Panc1 (cell line): ENCODE data around the gene MVD. TPM values are rescaled to one million over a fixed set of nuclear protein-coding genes. Genes with fewer than 3 reads are reported as not detected.
A peak's percentile ranks its signal among the peaks of the same experiment; 100 is the strongest.

Experiments
- ATAC-seq: fragments of 200-7000 bp; cut with Tn5 transposase; 2 replicates; pipeline ENCODE4 v1.9.1; 2020; ENCODE audit warnings: mild to moderate bottlenecking, moderate library complexity
- BruUV-seq: library from RNA; stranded (reverse); fragments of 400-500 nt; replicated peaks from 2 replicates; lab custom pipeline; 2021; lab: Mats Ljungman, UMichigan
- CTCF ChIA-PET: fragments of 300-600 bp; sonication (Branson Sonifier 250); formaldehyde crosslinking; loops from one replicate; lab custom pipeline; 2022; ENCODE audit warnings: antibody characterized with exemption; lab: Charles Lee
- POLR2A ChIA-PET: fragments of 300-600 bp; sonication (Branson Sonifier 250); formaldehyde crosslinking; loops from one replicate; lab custom pipeline; 2022; ENCODE audit warnings: antibody characterized with exemption; lab: Charles Lee
- DNase-seq: peaks from one replicate; pipeline ENCODE4 v3.0.0-alpha.2; 2010; ENCODE audit warnings: low read depth, low spot score
- H3K27ac ChIP-seq: 2 replicates; pipeline ENCODE4 v1.5.1; 2011; ENCODE audit warnings: mild to moderate bottlenecking, low read length, inconsistent platforms
- H3K27me3 ChIP-seq: fragments of 200-500 bp; sonication (Bioruptor generic); 2 replicates; pipeline ENCODE4 v1.6.0; 2014; ENCODE audit warnings: low read length, inconsistent platforms; ENCODE audit not compliant: control insufficient read depth, insufficient read depth
- H3K36me3 ChIP-seq: fragments of 200-500 bp; sonication (Bioruptor generic); 2 replicates; pipeline ENCODE4 v1.5.1; 2014; ENCODE audit warnings: inconsistent platforms, mild to moderate bottlenecking, low read length, moderate library complexity; ENCODE audit not compliant: control insufficient read depth, insufficient read depth
- H3K4me1 ChIP-seq: 2 replicates; pipeline ENCODE4 v1.5.1; 2011; ENCODE audit warnings: inconsistent platforms, mild to moderate bottlenecking, low read length, moderate library complexity; ENCODE audit not compliant: control insufficient read depth, insufficient read depth
- H3K4me3 ChIP-seq, 2 experiments: 2 replicates each; pipeline ENCODE4 v1.5.1; 2011 to 2012; ENCODE audit warnings: low read depth in 2 of 2, low read length in 2 of 2, mild to moderate bottlenecking in 2 of 2, inconsistent platforms in 1 of 2, moderate library complexity in 1 of 2
- H3K9me3 ChIP-seq: fragments of 200-500 bp; sonication (Bioruptor generic); 2 replicates; pipeline ENCODE4 v1.5.1; 2014; ENCODE audit warnings: low read depth, mild to moderate bottlenecking, inconsistent platforms, low read length, moderate library complexity; ENCODE audit not compliant: control insufficient read depth, insufficient read depth
- POLR2AphosphoS5 ChIP-seq: IDR thresholded peaks from 2 replicates; pipeline ENCODE4 v1.6.1; 2012; ENCODE audit warnings: mild to moderate bottlenecking, low read depth, low read length, moderate library complexity
- SIN3A ChIP-seq: IDR thresholded peaks from 2 replicates; pipeline ENCODE4 v1.6.1; 2012; ENCODE audit warnings: low read depth, mild to moderate bottlenecking, low read length, moderate library complexity, borderline replicate concordance; ENCODE audit not compliant: insufficient read depth
- TCF7L2 ChIP-seq: IDR thresholded peaks from 2 replicates; pipeline ENCODE4 v1.6.1; 2011; ENCODE audit warnings: mild to moderate bottlenecking, low read depth, low read length, inconsistent platforms
- in situ Hi-C: cut with HindIII; loops from 2 replicates; pipeline ENCODE4 v1.10.0; 2016; ENCODE audit warnings: low sequenced_read_pairs, low pct_unique_long_range_greater_than_20kb
- intact Hi-C: fragments of 100-400 bp; cut with micrococcal nuclease; formaldehyde crosslinking; loops from one replicate; pipeline ENCODE4 v1.10.0; 2022; ENCODE audit not compliant: unreplicated experiment
- total RNA-seq: library from RNA; stranded (reverse); gene quantifications from one replicate; pipeline ENCODE4 v1.2.1, GENCODE V29; 2021; ENCODE audit not compliant: unreplicated experiment
- TF ChIP-seq, protein P1 (sequence below), 2 experiments: IDR thresholded peaks; 2 replicates each; pipeline ENCODE4 v1.6.1; 2011 to 2012; ENCODE audit warnings: low read depth in 2 of 2, control low read depth in 1 of 2, low read length in 1 of 2, mild to moderate bottlenecking in 1 of 2, moderate library complexity in 1 of 2; ENCODE audit not compliant: insufficient read depth in 1 of 2
- TF ChIP-seq, protein P2 (sequence below): fragments of 450-650 bp; IDR thresholded peaks from 2 replicates; pipeline ENCODE4 v1.5.1; 2017; ENCODE audit warnings: mild to moderate bottlenecking

MVD gene
- total RNA-seq, 1 experiment from 2014 or later = 96.8 TPM

DNA sequence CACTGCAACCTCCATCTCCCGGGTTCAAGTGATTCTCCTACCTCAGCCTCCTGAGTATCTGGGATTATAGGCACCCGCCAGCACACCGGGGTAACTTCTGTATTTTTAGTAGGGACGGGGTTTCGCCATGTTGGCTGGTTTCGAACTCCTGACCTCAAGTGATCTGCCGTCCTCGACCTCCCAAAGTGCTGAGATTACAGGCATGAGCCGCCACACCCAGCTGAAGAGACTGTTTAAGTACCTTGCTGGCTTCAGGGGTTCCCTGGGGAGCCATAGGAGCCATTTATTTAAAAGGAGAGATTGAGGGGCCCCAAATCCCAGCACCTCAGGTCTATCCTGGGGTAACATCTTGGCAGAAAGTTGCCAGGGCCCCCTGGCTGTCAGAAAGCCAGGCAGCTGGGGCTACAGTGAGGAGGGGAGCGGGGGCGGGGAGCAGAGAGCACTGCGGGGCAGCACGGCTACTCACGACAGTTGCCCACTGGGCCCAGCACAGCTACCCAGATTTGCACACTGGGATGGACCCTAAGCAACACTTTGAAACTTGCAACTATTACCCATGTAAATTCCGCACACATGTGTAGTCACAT is 21.8 kb upstream of the MVD start:
- intact Hi-C loops = no loop called here
- no peak for ATAC-seq

DNA sequence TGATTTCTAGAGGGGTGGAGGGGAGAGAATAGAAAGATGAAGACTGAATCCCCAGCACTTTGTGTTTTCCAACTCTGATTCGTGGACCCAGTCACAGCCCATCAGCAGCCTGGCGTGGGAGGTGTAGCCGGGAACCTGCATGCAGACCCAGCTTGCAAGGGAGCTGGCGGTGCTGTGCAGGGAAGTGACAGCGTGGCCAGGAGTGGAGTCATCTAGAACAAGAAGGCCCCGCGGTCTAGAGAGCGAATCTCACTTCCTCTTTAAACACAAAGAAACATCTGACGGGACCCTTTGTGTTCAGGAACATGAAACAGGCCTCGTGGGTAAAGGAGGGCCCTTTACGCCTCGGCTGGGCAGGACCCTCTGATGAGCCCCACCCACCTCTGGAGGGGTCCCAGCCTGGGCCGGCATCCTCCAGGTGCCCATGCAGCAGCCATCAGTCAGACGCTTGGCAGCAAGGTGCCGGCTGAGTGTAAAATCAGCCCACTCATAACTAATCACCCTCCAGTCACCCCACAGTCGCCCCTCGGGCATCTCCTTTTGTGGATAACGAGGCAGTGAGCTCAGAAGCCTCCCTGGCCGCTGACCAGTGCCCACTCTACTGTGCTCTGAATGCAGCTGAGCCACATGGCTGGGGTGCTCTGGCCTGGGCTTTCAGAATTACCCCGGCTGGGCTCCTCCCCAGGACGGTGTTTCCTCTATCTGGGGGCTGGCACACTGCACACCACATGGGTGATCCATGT is 19.0 kb upstream of the MVD start:
- H3K4me1 ChIP-seq = no peaks in the 10 kb centered on the region; the same call in 1 of the 2 replicates
- ATAC-seq = 0 out of 2 replicates have a peak, but pooled peaks have one; percentile 13
- intact Hi-C loops (no loop called here), in situ Hi-C loops (no loop called here)
- CTCF ChIA-PET = no interaction called here
- no peaks in the 10 kb centered on the region for H3K27me3 ChIP-seq
- H3K4me3 ChIP-seq = no peak overlapping the region
- no peaks in the 10 kb centered on the region for H3K36me3 ChIP-seq
- TF ChIP-seq TCF7L2 = no peak
- TF ChIP-seq SIN3A = no peak
- TF ChIP-seq, protein P1, sequence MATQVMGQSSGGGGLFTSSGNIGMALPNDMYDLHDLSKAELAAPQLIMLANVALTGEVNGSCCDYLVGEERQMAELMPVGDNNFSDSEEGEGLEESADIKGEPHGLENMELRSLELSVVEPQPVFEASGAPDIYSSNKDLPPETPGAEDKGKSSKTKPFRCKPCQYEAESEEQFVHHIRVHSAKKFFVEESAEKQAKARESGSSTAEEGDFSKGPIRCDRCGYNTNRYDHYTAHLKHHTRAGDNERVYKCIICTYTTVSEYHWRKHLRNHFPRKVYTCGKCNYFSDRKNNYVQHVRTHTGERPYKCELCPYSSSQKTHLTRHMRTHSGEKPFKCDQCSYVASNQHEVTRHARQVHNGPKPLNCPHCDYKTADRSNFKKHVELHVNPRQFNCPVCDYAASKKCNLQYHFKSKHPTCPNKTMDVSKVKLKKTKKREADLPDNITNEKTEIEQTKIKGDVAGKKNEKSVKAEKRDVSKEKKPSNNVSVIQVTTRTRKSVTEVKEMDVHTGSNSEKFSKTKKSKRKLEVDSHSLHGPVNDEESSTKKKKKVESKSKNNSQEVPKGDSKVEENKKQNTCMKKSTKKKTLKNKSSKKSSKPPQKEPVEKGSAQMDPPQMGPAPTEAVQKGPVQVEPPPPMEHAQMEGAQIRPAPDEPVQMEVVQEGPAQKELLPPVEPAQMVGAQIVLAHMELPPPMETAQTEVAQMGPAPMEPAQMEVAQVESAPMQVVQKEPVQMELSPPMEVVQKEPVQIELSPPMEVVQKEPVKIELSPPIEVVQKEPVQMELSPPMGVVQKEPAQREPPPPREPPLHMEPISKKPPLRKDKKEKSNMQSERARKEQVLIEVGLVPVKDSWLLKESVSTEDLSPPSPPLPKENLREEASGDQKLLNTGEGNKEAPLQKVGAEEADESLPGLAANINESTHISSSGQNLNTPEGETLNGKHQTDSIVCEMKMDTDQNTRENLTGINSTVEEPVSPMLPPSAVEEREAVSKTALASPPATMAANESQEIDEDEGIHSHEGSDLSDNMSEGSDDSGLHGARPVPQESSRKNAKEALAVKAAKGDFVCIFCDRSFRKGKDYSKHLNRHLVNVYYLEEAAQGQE (IDR thresholded peaks at IDR 0.05; ENCODE audit: insufficient read depth in 1 of 2, low read depth in 2 of 2, low read length in 1 of 2) = no peak
- TF ChIP-seq POLR2AphosphoS5 = no peak
- TF ChIP-seq, protein P2, sequence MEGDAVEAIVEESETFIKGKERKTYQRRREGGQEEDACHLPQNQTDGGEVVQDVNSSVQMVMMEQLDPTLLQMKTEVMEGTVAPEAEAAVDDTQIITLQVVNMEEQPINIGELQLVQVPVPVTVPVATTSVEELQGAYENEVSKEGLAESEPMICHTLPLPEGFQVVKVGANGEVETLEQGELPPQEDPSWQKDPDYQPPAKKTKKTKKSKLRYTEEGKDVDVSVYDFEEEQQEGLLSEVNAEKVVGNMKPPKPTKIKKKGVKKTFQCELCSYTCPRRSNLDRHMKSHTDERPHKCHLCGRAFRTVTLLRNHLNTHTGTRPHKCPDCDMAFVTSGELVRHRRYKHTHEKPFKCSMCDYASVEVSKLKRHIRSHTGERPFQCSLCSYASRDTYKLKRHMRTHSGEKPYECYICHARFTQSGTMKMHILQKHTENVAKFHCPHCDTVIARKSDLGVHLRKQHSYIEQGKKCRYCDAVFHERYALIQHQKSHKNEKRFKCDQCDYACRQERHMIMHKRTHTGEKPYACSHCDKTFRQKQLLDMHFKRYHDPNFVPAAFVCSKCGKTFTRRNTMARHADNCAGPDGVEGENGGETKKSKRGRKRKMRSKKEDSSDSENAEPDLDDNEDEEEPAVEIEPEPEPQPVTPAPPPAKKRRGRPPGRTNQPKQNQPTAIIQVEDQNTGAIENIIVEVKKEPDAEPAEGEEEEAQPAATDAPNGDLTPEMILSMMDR = no peak
- no peak for DNase-seq
- POLR2A ChIA-PET = no interaction called here
- no peaks in the 10 kb centered on the region for H3K9me3 ChIP-seq
- BruUV-seq = no TSS peak
- no peak overlapping the region for H3K27ac ChIP-seq

More for the DNA sequence above, 21.8 kb upstream of the MVD start:
- DNase-seq = no peak
- Histone ChIP-seq H3K9me3 (no peaks in the 10 kb centered on the region), H3K4me3 (no peak overlapping the region), H3K27me3 (no peaks in the 10 kb centered on the region), H3K36me3 (no peaks in the 10 kb centered on the region), H3K27ac (no peak overlapping the region), H3K4me1 (no peaks in the 10 kb centered on the region; the same call in 1 of the 2 replicates)
- TF ChIP-seq POLR2AphosphoS5 (no peak), SIN3A (no peak)
- BruUV-seq = no TSS peak
- in situ Hi-C loops = no loop called here
- ChIA-PET CTCF (interaction anchor here (0.7 kb wide), 1 partner anchor 163 kb away, joined by 3 read pairs; no protein-coding TSS in a partner anchor), POLR2A (no interaction called here)
